Bone marrow (tissue), 2 donors: ENCODE measurements around the gene ZNF784.
A peak's percentile ranks its signal among the peaks of the same experiment; 100 is the strongest.

Experiments
- DNase-seq, 2 donors: peaks; one replicate each; lab custom pipeline; 2025; lab: John Stamatoyannopoulos, UW

ZNF784 gene

DNA sequence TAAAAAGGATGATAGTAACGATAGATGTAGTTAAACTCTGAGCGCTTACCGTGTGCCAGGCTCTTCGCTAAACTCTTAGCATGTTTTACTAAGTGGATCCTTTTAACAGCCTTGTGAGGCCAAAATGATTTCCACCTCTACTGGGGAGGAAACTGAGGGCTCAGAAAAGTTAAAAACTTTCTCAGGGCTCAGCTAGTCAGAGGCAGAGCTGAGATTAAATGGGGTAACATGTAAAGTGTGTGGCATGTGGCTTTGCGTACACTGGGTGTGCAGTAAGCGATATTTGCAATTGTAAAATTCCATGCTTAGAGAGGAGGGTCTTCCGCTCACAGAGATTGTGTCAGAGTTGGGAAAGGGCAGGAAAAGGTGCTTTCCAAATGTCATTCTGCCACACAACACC is 32.2 kb upstream of the ZNF784 start:
- no peak for DNase-seq

DNA sequence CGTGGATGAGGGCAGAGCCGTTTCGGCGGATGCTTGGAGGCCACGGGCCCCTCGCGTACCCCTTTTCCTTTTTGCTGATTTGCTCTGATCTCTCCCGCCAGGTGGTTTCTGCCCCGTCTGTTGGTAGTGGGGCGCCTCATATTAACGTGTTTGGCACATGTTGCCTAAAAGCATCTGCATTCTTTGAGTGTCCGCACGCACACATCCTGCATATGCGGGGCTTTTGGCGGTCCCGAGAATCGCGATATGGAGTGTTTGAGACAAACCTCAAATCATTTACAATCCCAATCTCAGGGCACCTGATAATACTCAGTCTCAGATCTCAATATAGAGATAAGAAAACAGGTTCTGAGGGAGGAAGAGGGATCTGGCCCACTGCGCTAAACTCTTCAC is 31.3 kb upstream of the ZNF784 start:
- DNase-seq: no peak

DNA sequence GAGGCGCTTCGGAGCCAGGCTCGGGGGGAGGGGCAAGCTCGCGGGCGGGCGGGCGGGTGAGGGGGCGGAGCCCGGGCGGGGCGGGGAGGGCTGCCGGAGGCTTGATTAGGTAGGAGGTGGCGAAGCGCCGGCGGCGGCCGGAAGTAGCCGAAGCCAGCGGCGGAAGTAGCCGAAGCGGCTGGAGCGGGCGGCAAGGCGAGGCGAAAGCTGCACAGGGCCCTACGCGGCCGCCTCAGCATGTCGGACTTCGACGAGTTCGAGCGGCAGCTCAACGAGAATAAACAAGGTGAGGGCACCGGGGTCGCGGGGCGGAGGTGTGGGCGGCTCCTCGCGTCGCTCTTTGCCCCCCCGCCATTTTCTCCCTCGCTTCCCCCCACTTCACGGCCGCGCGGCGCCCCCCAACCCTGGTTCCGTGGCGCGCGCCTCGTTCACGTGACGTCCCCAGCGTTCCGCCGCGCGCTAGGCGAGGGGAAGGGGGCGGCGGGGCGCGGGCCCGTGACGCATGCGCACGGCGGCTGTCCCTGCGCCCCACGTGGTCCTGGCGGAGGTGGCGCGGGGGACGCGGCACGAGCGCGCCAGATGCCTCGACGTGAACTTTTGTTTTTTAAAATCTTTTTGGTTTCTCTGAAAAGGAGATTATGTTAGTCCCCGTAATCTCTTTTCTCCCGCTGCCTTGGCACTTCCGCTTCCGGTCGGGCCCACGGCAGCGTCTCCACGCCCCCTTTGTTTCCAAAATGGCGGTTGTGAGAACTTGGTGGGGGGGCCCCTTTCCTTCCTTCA is 30.7 kb upstream of the ZNF784 start, which contains the start of gene U2AF2:
U2AF2 (plus strand) TSS at position 168 of the 780 bp plus-strand sequence; CDS start at position 238, 70 bp downstream.
- DNase-seq: peak; percentile 49 to 80

DNA sequence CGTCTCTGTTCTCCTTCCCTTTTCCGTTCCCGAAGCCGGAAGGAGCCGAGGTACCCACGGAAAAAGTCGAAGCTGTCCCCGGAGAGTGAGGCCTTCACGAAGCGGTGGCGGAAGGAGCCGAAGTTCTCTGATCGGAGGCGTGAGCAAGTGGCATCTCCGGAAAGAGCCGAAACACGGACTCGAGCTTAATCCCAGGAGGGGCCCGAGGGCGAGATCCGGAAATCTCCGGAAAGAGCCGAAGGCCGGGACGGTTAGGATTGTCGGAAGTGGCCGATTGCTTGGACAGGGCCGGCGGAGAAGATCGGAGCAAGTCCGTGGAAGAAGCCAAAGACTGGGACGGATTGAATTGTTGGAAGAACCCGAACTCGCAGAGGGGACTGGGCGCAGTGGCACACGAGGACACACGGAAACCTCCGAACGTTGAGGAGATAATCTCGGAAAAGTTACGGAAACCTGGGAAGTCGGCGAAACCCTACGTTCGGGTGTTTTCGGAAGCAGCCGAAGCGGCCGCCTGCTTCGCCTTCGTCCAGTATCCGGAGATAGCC is 30.0 kb upstream of the ZNF784 start:
- DNase-seq: peak; percentile 98 to 99

DNA sequence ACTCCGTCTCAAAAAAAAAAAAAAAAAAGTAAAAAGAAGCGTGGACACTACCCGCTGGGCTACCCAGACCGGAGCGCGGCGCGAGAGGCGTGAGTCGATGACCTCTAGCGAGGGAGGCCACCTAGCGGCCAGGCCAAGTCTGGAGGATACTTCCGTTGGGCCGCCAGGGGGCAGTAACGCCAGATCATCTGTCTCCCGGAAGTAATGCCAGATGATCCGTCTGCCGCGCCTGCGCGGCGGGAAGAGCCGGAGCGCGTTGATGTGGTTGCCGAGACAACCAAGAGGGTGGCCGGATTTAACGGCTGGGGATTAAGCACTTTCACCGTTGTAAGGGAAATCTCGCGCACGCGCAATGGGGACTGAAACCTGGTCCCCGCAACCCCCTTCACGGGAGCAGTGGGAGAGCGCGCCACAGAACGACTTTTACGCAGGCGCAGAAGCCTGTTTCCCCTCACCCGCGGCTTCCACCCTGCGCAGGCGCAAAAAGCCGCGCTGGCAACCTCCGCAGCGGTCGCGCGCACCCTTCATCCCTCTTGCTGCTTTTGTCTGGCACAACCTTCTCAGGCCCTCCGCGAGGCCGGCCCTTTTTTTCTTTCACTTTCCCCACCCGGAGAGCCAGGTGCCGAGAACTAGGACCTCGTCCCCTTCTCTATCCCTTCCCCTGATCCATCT is 29.4 kb upstream of the ZNF784 start:
- DNase-seq: peak; percentile 97 to 100

DNA sequence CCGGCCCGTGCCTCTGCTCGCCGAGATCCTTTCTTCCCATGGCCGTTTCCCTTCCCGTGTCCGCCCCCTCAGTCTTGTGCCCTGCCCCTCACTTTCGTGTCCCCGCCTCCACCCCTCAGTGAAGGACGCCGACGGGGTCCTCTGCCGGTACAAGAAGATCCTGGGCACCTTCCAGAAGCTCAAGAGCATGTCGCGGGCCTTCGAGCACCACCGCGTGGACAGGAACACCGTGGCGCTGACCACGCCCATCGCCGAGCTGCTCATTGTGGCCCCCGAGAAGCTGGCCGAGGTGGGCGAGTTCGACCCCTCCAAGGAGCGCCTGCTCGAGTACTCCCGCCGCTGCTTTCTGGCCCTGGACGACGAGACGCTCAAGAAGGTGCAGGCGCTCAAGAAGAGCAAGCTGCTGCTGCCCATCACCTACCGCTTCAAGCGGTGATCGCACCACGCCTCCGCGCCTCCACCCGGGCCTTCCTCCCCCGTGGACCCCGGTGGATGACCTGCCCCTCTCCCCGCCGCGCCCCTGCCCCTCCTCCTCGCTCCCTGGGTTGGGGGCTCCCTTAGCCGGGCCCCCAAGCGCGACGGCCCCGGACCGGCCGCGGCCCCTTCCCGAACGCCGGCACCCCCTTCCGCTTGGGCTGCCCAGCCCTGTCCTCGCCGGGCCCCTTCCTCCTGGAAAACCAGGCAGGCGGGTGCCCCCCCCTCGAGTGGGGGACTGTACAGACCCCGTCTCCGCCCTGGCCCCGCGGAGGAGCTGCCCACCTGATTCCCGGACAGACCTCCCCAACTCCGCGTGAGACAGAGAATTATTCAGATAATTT is 28.2 kb upstream of the ZNF784 start:
- DNase-seq: no peak

DNA sequence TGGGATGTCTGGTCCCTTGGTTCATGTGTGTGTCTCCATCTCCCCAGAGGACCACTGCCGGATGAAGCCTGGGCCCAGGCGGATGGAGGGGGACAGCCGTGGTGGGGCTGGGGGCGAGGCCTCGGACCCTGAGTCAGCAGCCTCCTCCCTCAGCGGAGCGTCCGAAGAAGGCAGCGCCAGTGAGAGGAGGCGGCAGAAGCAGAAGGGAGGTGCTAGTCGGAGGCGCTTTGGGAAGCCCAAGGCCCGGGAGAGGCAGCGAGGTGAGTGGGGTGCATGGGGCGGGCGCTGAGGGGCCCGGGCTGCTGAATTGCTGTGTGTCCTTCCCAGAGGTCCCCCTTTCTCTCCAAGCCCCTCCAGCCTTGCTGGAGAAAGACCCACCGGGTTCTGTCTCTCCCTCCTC is 26.9 kb upstream of the ZNF784 start:
- no peak for DNase-seq

DNA sequence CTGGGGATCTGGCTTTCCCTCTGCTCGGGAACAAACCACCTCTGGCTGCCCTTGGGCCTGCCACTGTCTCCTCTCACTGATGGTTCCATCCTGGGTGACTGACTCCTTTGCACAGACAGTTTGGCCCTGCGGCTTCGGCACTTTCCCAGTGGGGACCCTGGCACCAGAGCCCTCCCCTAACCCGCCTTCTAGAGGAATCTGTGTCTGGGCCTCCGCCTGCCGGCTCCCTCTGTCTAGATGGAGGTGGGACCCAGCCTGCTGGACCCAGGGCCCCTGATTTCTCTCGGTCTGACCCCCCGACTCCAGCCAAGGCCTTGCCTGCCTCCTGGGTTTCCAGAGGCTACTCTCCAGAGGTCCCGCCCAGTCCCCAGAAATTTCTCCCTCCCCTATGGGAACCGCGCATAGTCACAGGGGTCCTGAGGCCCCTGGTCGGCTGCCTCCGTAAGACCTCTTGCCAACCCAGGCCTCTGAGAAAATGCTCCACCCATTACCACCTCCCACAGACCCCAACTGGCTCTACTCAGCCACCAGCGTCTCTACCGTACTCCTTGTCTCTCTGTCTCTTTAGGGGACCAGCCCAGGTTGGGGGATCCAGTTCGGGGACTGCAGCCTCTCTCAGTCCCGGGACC is 26.4 kb upstream of the ZNF784 start:
- DNase-seq: no peak

DNA sequence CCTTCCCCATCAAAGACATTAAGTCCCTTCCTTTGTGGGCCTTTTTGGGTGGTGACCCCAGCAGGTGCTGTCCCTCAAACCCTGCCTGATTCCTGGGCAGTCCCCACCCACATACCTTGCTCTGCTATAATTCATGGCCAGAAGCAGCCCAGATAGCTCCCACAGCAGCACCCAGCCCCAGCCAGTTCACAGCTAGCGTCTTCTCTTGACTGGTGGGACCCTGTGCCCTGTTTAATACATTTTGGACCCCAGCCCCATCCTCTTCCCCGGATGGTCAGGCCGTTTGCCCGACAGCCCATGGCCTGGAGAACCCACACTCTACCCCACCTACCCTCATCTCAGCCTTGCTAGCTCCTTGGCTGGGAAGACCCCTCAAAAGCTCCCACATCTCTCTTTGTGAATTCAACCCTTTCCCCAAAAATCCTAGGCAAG is 25.8 kb upstream of the ZNF784 start:
- no peak for DNase-seq

DNA sequence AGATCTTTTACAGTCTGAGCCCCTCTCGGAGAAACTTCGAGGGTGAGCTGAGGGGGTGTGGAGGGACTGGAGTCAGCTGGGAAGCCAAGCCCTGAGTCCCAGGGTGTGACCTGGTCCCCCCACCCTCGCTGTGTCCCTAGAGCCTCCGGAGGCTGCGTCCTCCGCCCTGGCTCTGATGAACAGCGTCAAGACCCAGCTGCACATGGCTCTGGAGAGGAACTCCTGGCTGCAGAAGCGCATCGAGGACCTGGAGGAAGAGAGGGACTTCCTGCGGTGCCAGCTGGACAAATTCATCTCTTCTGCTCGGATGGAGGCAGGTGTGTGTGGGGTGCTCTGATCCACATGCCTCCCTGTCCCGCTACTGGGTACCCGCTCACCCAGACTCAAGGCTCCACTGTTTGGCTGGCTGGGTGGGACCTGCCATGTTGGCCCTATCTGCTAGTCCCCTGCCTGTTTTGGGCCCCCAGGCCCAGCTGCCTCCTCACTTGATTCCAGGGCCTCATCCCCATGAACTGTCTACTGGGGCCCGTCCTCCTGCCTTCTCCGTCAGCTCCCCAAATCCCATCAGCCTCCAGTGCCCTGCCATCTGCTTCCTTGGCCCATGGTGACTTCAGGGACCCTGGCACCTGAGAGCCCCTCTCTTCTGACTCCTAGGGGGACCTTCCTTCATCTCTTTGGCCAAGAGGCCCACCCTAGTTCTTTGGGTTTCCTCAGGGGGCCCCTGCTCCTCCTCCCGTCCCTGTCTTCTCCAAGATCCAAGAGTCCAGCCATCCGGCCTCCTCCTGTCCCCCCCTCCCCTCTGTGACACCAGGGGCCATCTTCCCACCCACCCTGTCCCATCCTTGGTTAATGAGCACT is 25.1 kb upstream of the ZNF784 start:
- DNase-seq: no peak

DNA sequence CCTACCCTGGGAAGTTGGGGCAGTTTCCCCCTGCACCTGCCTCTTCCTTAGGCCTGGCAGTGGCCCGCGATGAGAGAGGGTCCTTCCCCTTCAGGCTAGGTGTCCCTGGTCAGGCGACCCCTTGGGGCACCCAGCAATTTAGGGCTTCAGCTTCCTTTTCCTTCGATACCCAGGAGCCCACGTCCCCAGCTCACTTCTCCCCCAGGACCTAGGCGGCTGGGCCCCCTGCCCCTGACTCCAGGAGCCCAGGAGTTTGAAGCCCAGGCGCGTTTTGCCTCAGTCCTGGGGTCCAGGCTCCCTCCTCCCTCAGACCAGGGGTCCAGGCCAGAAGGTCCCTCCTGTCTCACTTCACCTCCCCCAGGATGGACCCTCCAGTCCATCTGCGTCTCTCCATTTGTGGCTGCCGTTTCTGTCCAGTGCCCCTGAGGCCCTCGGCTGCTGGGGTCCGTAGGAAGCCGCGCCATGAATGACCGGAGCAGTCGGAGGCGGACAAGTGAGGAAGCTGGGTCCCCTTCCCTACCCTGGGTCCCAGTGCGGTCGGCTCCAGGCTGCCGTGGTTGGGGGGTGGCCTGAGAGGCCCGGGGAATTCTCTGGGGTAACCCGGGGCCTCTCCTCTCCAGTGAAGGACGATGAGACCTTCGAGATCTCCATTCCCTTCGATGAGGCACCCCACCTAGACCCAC is 24.4 kb upstream of the ZNF784 start:
- DNase-seq: peak in 1 of 2 donors; percentile 23

DNA sequence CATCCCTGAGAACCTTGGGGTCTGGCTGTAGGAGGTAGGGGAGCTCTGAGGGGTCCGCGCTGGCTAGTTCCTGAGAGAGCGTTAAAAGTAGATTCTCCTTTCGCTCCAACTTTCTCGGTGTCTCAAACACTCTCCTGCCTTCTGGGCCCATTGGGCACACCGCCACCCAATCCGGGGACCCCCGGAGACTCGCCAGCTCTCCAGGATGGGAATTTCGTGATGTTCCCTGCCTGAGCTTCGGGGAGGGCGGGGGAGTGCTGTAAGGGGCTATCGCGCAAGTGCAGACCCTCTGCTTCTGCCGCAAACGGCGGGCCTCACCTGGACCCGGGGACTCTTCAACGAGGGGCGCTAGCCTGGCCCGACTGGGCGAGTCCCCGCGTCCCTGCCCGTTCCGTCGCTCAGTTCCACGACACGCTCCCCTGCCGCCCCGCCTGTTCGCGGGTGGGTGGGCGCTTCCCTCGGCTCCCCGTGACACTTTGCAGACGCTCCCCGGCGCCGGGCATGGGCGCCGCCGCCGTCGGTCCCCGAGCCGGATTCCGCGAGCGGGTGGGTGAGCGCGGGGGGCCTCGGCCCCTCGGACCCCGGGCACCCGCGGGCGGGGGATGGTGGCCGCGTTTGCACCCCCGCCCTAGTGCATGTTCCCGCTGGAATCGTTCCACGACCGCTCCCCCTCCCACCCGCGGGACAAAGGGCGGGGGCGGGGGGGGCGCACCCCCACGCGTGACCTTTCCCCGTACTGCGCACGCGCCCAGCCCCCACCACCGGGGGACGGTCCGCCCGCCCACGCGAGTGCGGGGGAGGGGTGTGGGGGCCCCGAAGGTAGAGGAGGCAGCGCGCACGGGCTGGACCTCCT is 23.6 kb upstream of the ZNF784 start, which contains the start of gene CCDC106:
CCDC106 (plus strand) TSS at position 481 of the 853 bp plus-strand sequence. CDS start 835 bp downstream, outside the sequence.
- peak in 1 of 2 donors; percentile 64 for DNase-seq

DNA sequence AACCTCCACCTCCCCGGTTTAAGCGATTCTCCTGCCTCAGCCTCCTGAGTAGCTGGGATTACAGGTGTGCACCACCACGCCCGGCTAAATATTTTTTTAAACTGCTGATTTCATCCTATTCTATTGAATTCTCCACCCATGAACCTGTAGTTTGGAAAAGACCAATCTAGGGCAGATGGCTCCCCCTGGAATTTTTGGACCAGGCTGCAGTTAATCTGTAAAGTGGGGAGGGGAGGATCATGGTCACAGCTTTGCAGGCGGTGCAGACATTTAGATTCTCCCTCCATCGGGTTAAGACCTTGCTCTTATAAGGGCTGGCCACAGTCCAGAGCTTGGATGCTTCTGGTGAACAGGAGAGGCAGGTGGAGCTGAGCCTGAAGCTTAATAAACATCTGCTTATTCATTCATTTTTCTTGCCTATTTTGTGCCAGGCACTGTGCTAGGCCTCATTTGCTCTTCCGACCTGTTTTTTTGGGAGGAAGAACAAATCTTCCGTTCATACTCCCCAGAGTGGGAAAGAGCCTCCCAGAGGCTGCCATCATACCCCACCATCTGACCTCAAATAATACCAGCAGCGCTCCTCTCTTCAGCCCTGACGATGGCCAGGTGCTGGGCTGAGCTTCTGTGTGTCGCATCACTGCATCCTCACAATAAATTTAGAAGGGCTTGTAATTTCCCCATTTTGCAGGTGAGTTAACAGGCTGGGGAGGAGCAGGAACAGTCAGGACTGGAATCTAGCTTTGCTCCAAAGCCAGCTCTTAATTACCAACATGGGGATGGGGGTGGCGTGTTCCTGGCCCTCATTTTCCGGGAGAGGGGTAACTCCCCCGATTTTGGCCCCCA is 22.7 kb upstream of the ZNF784 start:
- DNase-seq: no peak

DNA sequence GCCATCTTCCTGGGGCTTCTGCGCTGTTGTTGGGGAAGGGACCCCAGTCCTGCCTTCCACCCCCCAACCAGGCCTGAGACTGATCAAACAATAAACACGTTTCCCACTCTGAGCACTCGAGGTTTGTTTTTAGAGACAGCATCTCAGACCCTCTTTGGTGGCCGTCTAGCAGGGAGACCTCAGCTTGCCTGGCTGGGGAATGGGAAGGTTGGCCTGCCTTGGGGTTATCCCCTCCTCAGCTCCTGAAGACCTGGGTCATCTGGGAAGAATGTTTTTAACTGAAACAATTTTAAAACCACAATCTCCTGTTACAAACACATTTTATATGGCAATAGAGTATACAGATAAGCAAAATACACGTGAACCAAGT is 21.1 kb upstream of the ZNF784 start:
- no peak for DNase-seq

DNA sequence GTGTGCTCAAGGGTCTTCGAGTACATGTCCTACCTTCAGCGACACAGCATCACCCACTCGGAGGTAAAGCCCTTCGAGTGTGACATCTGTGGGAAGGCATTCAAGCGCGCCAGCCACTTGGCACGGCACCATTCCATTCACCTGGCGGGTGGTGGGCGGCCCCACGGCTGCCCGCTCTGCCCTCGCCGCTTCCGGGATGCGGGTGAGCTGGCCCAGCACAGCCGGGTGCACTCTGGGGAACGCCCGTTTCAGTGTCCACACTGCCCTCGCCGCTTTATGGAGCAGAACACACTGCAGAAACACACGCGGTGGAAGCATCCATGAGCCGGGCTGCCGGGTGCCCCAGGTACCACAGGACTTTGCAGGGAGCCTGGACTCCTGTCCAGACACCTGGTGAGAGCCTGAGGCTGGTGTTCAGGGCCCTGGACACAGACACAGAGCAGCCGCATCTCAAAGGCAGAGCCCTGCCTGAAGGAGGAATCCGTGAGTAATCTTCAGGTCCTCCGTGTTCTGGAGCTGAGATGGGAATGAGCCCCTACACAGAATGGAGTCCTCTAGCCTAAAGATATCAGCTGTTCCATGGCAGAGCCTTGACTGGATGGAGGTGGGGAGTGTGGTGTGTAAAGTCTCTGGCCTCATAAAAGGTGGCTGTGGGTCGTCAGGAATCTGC is 20.6 kb upstream of the ZNF784 start:
- DNase-seq: no peak

DNA sequence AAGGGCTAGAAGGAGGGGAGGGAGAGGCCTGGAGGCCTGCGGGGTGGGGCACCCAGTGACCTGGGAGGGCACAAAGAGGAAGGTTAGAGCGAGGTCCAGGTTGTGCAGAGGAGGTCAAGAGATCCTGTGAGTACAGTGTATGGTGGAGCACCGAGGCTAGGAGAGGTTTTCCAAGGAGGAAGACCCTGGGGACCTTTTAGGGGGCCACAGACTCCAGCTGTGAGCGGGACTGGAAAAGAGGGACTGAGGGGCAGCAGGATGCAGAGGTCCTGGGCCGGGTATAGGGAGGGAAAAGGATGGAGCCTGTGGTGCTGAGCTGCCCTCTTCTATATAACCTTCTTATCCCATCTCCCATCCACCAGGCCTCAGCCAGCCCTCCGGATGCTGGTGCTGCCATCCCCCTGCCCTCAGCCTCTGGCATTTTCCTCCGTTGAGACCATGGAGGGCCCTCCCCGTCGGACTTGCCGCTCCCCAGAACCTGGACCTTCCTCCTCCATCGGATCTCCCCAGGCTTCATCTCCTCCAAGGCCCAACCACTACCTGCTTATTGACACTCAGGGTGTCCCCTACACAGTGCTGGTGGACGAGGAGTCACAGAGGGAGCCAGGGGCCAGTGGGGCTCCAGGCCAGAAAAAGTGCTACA is 19.9 kb upstream of the ZNF784 start:
- no peak for DNase-seq

DNA sequence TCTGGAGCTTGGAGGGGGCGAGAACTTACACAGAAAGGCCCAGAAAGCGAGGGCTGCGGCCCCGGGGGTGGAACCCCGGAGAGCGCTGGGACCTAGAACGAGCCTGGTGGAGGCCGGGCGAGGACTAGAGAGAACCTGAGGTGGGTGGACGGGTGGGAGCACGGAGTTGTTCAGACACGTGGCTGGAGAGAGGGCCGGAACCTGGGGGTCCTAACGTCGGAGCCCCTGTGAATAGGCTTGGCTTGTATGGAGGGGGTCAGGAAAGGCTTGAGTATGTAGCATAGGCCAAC is 19.5 kb upstream of the ZNF784 start:
- no peak for DNase-seq
